ENCODE data around the gene RPL6.

RPL6 gene

GRCh38 chr12:112382866-112383265 lies 26.5 kb downstream of the RPL6 start:
- peak overlapping the region; percentile 92 for H3K27ac Mint-ChIP-seq (ENCODE audit: low read depth)
- peak overlapping the region; percentile 88 for H3K4me3 Mint-ChIP-seq
- no peak for ATAC-seq (replicated peaks; ENCODE audit: extremely low read depth, poor library complexity, severe bottlenecking)
- H3K4me1 Mint-ChIP-seq: peaks cover 29% of the 10 kb centered on the region
- peaks cover 13% of the 10 kb centered on the region for H3K36me3 Mint-ChIP-seq (ENCODE audit: insufficient read depth)
- no peak for DNase-seq (ENCODE audit: low spot score in 2 of 2)
- H3K27me3 Mint-ChIP-seq: no peaks in the 10 kb centered on the region
- H3K9me3 Mint-ChIP-seq: no peaks in the 10 kb centered on the region

DNA sequence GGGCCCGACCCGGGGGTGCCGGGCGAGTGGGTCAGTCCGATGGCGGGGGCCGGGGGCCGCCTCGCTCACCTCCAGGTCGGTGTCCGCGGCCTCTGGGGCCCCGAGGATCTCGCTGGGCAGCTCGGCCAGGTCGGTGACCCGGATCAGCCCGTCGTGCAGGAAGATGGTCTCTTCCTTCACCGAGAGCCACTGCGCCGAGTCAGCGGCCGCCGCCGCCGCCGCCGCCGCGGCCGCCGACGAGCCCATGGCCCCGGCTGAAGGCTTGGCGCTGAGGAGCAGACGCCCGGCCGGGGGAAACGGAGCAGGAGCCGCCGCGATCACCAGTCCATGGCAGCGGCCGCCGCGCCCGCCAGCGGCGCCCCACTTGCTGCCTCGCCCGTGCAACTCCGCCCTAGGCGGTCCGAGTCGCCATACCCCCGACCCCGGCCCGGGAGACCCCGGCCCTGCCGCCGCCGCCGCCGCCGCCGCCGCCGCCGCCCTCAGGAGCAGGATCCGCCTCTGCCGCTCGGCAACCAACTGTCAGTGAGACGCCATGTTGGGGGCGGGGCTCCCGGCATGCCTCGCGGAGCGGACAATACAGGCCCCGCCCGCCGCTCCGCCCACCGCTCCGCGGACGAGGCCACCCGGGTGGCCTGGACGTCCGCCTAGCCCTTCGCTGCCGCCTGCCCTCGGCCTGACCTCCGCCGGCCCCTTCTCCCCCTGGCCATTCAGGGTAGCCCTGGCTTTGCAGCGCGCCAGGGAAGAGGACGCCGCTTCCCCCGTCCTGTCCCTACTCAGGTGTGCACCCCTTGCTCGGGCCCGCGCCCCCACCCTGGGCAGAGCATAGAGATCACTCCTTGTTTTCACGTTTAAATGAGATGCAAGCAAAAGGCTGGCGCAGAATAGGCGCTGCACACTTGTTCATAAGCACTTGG lies 27.3 kb downstream of the RPL6 start, which contains the start of gene HECTD4:
TSS of gene HECTD4 (minus strand) at position 549 of the 914 bp plus-strand sequence. CDS start at position 246, 303 bp downstream.
- peak within 1 kb of the TSS; percentile 88 for H3K4me3 Mint-ChIP-seq
- ATAC-seq (replicated peaks; ENCODE audit: extremely low read depth, poor library complexity, severe bottlenecking): peak; percentile 94
- no peaks in the 10 kb centered on the region for H3K9me3 Mint-ChIP-seq
- DNase-seq (ENCODE audit: low spot score in 2 of 2): peak; percentile 79 to 84
- H3K36me3 Mint-ChIP-seq (ENCODE audit: insufficient read depth): peaks cover 10% of the 10 kb centered on the region
- peaks cover 23% of the 10 kb centered on the region for H3K4me1 Mint-ChIP-seq
- no peaks in the 10 kb centered on the region for H3K27me3 Mint-ChIP-seq
- peak within 1 kb of the TSS; percentile 92 for H3K27ac Mint-ChIP-seq (ENCODE audit: low read depth)

GRCh38 chr12:112381406-112381882 lies 28.0 kb downstream of the RPL6 start:
- H3K36me3 Mint-ChIP-seq (ENCODE audit: insufficient read depth): peaks cover 10% of the 10 kb centered on the region
- ATAC-seq (replicated peaks; ENCODE audit: extremely low read depth, poor library complexity, severe bottlenecking) (peak; percentile 43), DNase-seq (ENCODE audit: low spot score in 2 of 2) (no peak)
- H3K27me3 Mint-ChIP-seq: no peaks in the 10 kb centered on the region
- H3K9me3 Mint-ChIP-seq: no peaks in the 10 kb centered on the region
- H3K27ac Mint-ChIP-seq (ENCODE audit: low read depth): peak overlapping the region; percentile 85
- peak overlapping the region; percentile 88 for H3K4me3 Mint-ChIP-seq
- H3K4me1 Mint-ChIP-seq: peaks cover 22% of the 10 kb centered on the region

DNA sequence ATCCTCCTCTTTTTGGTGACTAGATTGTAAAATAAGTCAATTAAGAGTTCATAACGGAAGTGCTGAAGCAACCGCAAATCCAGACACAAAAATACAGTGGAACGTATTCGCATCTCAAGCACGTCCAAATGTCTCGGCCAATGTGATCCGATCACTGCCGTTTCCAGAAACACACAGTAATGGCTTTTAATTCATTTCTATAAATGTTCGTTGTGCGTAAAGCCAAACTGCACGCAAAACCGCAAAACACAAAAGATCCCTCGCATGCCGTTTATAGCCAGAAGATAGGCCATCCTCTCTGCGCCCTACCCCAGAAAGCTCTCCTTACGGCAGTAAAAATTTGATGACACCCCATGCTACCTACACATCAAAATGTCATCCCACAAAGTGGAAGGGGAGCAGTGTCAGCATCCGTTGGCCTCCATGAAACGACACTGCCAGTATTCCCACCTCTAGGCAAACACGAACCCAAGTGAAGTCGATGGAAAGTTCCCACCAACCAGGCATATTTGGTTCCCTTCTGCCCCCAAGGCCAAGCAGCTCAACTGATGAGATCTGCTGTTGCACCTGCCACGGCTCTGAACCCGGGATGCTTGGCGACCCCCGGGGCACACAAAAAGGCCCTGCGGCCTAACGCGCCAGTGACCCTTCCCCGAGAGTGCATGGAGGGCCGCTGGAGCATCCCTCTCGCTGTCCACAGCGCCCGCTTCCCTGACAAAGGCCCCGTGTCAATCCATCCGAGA lies 28.6 kb downstream of the RPL6 start:
- Mint-ChIP-seq H3K4me3 (peak overlapping the region; percentile 88), H3K9me3 (no peaks in the 10 kb centered on the region), H3K4me1 (peaks cover 22% of the 10 kb centered on the region), H3K36me3 (ENCODE audit: insufficient read depth) (peaks cover 10% of the 10 kb centered on the region), H3K27ac (ENCODE audit: low read depth) (peak overlapping the region; percentile 85), H3K27me3 (no peaks in the 10 kb centered on the region)
- ATAC-seq (replicated peaks; ENCODE audit: extremely low read depth, poor library complexity, severe bottlenecking) (no peak), DNase-seq (ENCODE audit: low spot score in 2 of 2) (no peak)

GRCh38 chr12:112375105-112375504 lies 34.3 kb downstream of the RPL6 start:
- H3K4me1 Mint-ChIP-seq: peaks cover 18% of the 10 kb centered on the region
- H3K9me3 Mint-ChIP-seq: no peaks in the 10 kb centered on the region
- DNase-seq (ENCODE audit: low spot score in 2 of 2) (no peak), ATAC-seq (replicated peaks; ENCODE audit: extremely low read depth, poor library complexity, severe bottlenecking) (no peak)
- H3K27me3 Mint-ChIP-seq: no peaks in the 10 kb centered on the region
- H3K36me3 Mint-ChIP-seq (ENCODE audit: insufficient read depth): peaks cover 3% of the 10 kb centered on the region
- H3K4me3 Mint-ChIP-seq: no peak overlapping the region
- no peak overlapping the region for H3K27ac Mint-ChIP-seq (ENCODE audit: low read depth)

GRCh38 chr12:112374166-112374740 lies 35.2 kb downstream of the RPL6 start:
- no peak for DNase-seq (ENCODE audit: low spot score in 2 of 2)
- no peaks in the 10 kb centered on the region for H3K9me3 Mint-ChIP-seq
- no peaks in the 10 kb centered on the region for H3K27me3 Mint-ChIP-seq
- H3K36me3 Mint-ChIP-seq (ENCODE audit: insufficient read depth): peaks cover 3% of the 10 kb centered on the region
- H3K27ac Mint-ChIP-seq (ENCODE audit: low read depth): no peak overlapping the region
- H3K4me3 Mint-ChIP-seq: no peak overlapping the region
- no peak for ATAC-seq (replicated peaks; ENCODE audit: extremely low read depth, poor library complexity, severe bottlenecking)
- H3K4me1 Mint-ChIP-seq: peaks cover 16% of the 10 kb centered on the region

DNA sequence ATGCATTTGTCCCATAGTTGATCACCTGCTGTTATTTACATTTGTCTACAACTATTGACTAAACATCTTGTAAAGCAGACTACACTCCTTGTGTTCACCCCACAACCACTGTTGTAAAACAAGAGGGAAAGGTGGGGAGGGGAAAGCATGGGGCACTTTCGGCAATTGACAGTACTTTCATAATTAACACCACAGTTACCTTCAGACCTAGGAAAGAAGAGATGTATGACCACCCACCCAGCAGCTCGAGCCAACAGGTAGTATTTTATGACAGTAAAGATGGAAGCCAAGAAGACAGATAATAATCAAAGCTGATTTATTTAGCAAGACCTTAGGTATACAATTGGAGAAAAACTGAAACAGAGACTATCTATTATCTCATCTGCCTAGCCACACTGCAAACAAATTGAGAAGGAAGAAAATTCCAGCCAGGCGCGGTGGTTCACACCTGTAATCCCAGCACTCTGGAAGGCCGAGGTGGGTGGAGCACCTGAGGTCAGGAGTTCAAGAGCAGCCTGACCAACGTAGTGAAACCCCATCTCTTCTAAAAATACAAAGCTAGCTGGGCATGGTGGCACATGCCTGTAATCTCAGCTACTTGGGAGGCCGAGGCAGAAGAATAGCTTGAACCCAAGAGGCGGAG lies 38.4 kb downstream of the RPL6 start:
- Mint-ChIP-seq H3K9me3 (no peaks in the 10 kb centered on the region), H3K36me3 (ENCODE audit: insufficient read depth) (peaks cover 3% of the 10 kb centered on the region), H3K4me1 (peaks cover 16% of the 10 kb centered on the region), H3K4me3 (no peak overlapping the region), H3K27ac (ENCODE audit: low read depth) (no peak overlapping the region), H3K27me3 (no peaks in the 10 kb centered on the region)
- ATAC-seq (replicated peaks; ENCODE audit: extremely low read depth, poor library complexity, severe bottlenecking): no peak
- no peak for DNase-seq (ENCODE audit: low spot score in 2 of 2)

DNA sequence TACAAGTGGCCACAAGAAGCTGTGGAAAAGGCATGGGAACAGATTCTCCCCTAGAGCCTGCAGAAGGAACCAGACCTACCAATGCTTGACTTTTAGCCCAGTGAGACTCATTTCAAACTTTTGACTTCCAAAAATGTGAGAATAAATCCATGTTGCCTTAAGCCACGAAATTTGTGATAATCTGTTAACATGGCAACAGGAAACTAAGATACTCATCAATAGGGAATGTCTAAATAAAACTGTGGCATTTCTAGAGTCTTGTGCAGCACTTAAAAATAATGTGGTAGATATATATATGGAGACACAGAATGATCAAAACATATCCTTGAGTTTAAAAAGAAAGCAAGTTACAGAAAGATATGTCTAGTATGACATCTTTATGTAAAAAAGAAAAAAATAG lies 39.2 kb downstream of the RPL6 start:
- ATAC-seq (replicated peaks; ENCODE audit: extremely low read depth, poor library complexity, severe bottlenecking) (no peak), DNase-seq (ENCODE audit: low spot score in 2 of 2) (no peak)
- no peaks in the 10 kb centered on the region for H3K27me3 Mint-ChIP-seq
- H3K27ac Mint-ChIP-seq (ENCODE audit: low read depth): no peak overlapping the region
- H3K4me3 Mint-ChIP-seq: no peak overlapping the region
- H3K36me3 Mint-ChIP-seq (ENCODE audit: insufficient read depth): peaks cover 5% of the 10 kb centered on the region
- H3K9me3 Mint-ChIP-seq: no peaks in the 10 kb centered on the region
- peaks cover 16% of the 10 kb centered on the region for H3K4me1 Mint-ChIP-seq

DNA sequence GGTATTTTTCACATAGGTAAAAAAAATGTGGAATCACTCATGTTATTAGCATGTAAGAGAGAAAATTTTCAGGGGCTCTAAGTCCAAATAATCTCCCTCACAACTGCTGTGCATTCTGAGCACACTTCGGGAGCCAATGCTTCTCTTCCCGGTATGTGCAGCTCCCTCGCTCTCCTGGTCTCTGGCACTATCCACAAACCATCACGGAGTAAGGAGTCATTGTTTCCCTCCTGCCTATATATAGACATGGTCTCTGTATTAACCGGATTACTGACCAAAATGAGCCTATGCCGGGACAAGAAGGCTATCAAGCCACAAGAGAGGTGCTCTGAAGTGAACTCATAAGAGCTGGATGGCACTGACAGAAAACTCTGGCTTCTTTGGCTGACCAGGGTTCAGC lies 40.5 kb downstream of the RPL6 start:
- Mint-ChIP-seq H3K36me3 (ENCODE audit: insufficient read depth) (peaks cover 2% of the 10 kb centered on the region), H3K4me3 (no peak overlapping the region), H3K9me3 (no peaks in the 10 kb centered on the region), H3K27ac (ENCODE audit: low read depth) (no peak overlapping the region), H3K4me1 (peaks cover 6% of the 10 kb centered on the region), H3K27me3 (no peaks in the 10 kb centered on the region)
- ATAC-seq (replicated peaks; ENCODE audit: extremely low read depth, poor library complexity, severe bottlenecking): no peak
- no peak for DNase-seq (ENCODE audit: low spot score in 2 of 2)

DNA sequence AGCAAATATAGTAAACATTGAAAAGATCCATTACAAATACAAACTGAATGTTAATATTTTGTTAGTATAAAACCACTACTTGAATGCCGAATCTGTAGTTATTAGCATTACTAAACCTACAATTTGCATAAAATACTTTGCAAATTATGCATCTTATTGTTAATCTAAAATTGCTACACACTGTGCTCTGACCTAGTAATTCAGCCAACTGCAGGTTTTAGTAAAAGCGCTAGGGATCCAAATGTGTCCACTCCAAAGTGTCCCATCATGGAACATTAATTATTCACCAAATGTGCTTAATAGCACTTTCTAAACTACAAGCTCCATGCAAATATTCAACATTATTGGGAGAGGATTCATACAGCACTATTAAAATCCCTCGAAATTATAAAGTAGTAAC lies 41.4 kb downstream of the RPL6 start:
- H3K27me3 Mint-ChIP-seq: no peaks in the 10 kb centered on the region
- ATAC-seq (replicated peaks; ENCODE audit: extremely low read depth, poor library complexity, severe bottlenecking) (no peak), DNase-seq (ENCODE audit: low spot score in 2 of 2) (no peak)
- H3K9me3 Mint-ChIP-seq: no peaks in the 10 kb centered on the region
- H3K27ac Mint-ChIP-seq (ENCODE audit: low read depth): no peak overlapping the region
- peaks cover 2% of the 10 kb centered on the region for H3K36me3 Mint-ChIP-seq (ENCODE audit: insufficient read depth)
- H3K4me3 Mint-ChIP-seq: no peak overlapping the region
- H3K4me1 Mint-ChIP-seq: peaks cover 6% of the 10 kb centered on the region

GRCh38 chr12:112362310-112362709 lies 47.1 kb downstream of the RPL6 start:
- Mint-ChIP-seq H3K27ac (ENCODE audit: low read depth) (no peak overlapping the region), H3K27me3 (no peaks in the 10 kb centered on the region), H3K4me3 (no peak overlapping the region), H3K4me1 (peaks cover 2% of the 10 kb centered on the region), H3K36me3 (ENCODE audit: insufficient read depth) (peaks cover 5% of the 10 kb centered on the region), H3K9me3 (no peaks in the 10 kb centered on the region)
- DNase-seq (ENCODE audit: low spot score in 2 of 2) (no peak), ATAC-seq (replicated peaks; ENCODE audit: extremely low read depth, poor library complexity, severe bottlenecking) (no peak)

DNA sequence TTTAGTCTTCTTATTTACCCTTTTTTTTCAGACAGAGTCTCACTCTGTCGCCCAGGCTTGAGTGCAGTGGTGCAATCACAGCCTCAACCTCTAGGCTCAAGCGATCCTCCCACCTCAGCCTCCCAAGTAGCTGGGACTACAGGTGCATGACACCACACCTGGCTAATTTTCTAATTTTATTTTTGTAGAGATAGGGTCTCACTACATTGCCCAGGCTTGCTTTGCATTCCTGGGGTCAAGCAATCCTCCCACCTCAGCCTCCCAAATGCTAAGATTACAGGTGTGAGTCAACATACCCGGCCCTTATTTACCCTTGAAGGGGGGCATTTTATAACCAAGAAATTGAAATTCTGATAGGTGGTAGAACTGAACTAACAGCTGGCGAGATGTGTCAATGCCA lies 48.1 kb downstream of the RPL6 start:
- ATAC-seq (replicated peaks; ENCODE audit: extremely low read depth, poor library complexity, severe bottlenecking) (no peak), DNase-seq (ENCODE audit: low spot score in 2 of 2) (no peak)
- peaks cover 7% of the 10 kb centered on the region for H3K4me1 Mint-ChIP-seq
- no peaks in the 10 kb centered on the region for H3K9me3 Mint-ChIP-seq
- peaks cover 5% of the 10 kb centered on the region for H3K36me3 Mint-ChIP-seq (ENCODE audit: insufficient read depth)
- no peak overlapping the region for H3K4me3 Mint-ChIP-seq
- H3K27ac Mint-ChIP-seq (ENCODE audit: low read depth): no peak overlapping the region
- H3K27me3 Mint-ChIP-seq: no peaks in the 10 kb centered on the region
